Heart left ventricle (tissue), 16 donors: ENCODE data around the gene RTTN. TPM values are rescaled to one million over a fixed set of nuclear protein-coding genes. Genes with fewer than 3 reads are reported as not detected.

Source experiments
- ATAC-seq, 4 donors: fragments of 200-7000 bp; cut with Tn5 transposase; one replicate each; pipeline ENCODE4 v1.9.1; 2020 to 2022; ENCODE audit warnings: moderate library complexity in 4 of 4, mild to moderate bottlenecking in 3 of 4, moderate number of reproducible peaks in 1 of 4
- DNase-seq, 5 donors: peaks; one replicate each; pipeline ENCODE4 v3.0.0-alpha.2; 2020
- H3K27ac ChIP-seq, 12 donors: fragments of 200-600 bp; sonication (generic) in 4 of 12; one replicate each; pipeline versions ENCODE4 v1.5.0 to v1.8.0; 2016 to 2022; ENCODE audit warnings: mild to moderate bottlenecking in 2 of 12
- H3K27me3 ChIP-seq, 9 donors: fragments of 200-600 bp; sonication (generic) in 2 of 9; one replicate each; pipeline versions ENCODE4 v1.5.1 to v1.8.0; 2016 to 2022; ENCODE audit warnings: mild to moderate bottlenecking in 3 of 9
- H3K36me3 ChIP-seq, 9 donors: fragments of 200-600 bp; sonication (generic) in 2 of 9; one replicate each; pipeline versions ENCODE4 v1.5.0 to v1.8.0; 2018 to 2022; ENCODE audit warnings: mild to moderate bottlenecking in 2 of 9
- H3K4me1 ChIP-seq, 12 donors: fragments of 200-600 bp; sonication (generic) in 4 of 12; one replicate each; pipeline versions ENCODE4 v1.5.0 to v1.8.0; 2016 to 2022; ENCODE audit warnings: mild to moderate bottlenecking in 3 of 12
- H3K4me3 ChIP-seq, 12 donors: fragments of 200-600 bp; sonication (generic) in 4 of 12; one replicate each; pipeline versions ENCODE4 v1.5.0 to v1.8.0; 2017 to 2022; ENCODE audit warnings: mild to moderate bottlenecking in 9 of 12, moderate library complexity in 4 of 12
- H3K9me3 ChIP-seq, 12 donors: fragments of 200-600 bp; sonication (generic) in 4 of 12; one replicate each; pipeline versions ENCODE4 v1.5.0 to v1.8.0; 2016 to 2022; ENCODE audit warnings: mild to moderate bottlenecking in 1 of 12
- POLR2A ChIP-seq, 2 donors: fragments of 450-650 bp; IDR thresholded peaks; one replicate each; pipeline ENCODE4 v1.6.1; 2017; ENCODE audit warnings: antibody characterized with exemption in 2 of 2, mild to moderate bottlenecking in 2 of 2, moderate library complexity in 2 of 2
- WGBS, 4 donors: extraction: QIAGEN DNeasy Blood & Tissue Kit in 2 of 4; methylation state at CpG; one replicate each; pipeline versions ENCODE4 v1.1.5 to v1.1.7; 2013 to 2018; 5-methylcytosine and 5-hydroxymethylcytosine counted together
- intact Hi-C, 10 donors: fragments of 100-400 bp; cut with DNase I; formaldehyde crosslinking; loops; one replicate each; pipeline versions ENCODE4 v1.11.1 to v1.14.2; 2022
- polyA plus RNA-seq, 2 donors: library from polyadenylated mRNA; stranded (reverse); fragments of 200-250 nt; gene quantifications; one replicate each; pipeline ENCODE4 v1.2.3, GENCODE V29; 2013
- total RNA-seq, 9 donors: library from RNA; depleted of rRNA in 2 of 9; stranded (reverse); fragments of >200 nt in 2 of 9; fragmentation: NEBNext Ultra II Directional in 3 of 9; extraction: Animal tissue kit (Norgen Biotek cat#: 25700) in 3 of 9; gene quantifications; one replicate each; pipeline versions ENCODE4 v1.1.0 to v1.2.4, GENCODE V29; 2016 to 2023
- TF ChIP-seq, protein P1 (sequence below), 12 donors: fragments of 200-600 bp; sonication (generic) in 4 of 12; IDR thresholded peaks; one replicate each; pipeline versions ENCODE4 v1.5.0 to v1.8.0; 2018 to 2022; ENCODE audit warnings: antibody characterized with exemption in 12 of 12, mild to moderate bottlenecking in 5 of 12
- donor health status: ischemic (EF 13 %, LVEDD 7.1; RV severe dilation, severe dysfunction).
- donor health status: healthy with polysubstance abuse.
- donor health status: DM: no; HTN: yes; CAD: no.
- donor health status: DM: no; HTN: no; CAD: no.
- donor health status: ischemic (EF 25% LVEDD 6.9; RV normal size, moderate dysfunction).
- donor health status: ischemic (EF 25% LVEDD 5.7; RV mildly dilated, moderate dysfunction).
- donor health status: healthy.
- donor health status: DM: yes; HTN: yes; CAD: no.
- donor health status: ischemic (EF 35%, LVEDD 5.7; RV mildly dilated, moderate dysfunction).
- donor health status: nonischemic (EF 11% LVEDD 7.7; RV severe dilation, severe dysfunction).
- donor health status: DM: yes; HTN: yes; CAD: no.
- donor health status: PGD.
- donor health status: ischemic (EF 29% LVEDD 5.4; RV normal size, mild dysfunction).
- donor health status: nonischemic (EF 23%, LVEDD 6.1; RV moderate dilation, normal function).

The RTTN gene
- total and polyA plus RNA-seq, 11 donors = 5.8 to 14.3 (median 8.1) TPM

DNA sequence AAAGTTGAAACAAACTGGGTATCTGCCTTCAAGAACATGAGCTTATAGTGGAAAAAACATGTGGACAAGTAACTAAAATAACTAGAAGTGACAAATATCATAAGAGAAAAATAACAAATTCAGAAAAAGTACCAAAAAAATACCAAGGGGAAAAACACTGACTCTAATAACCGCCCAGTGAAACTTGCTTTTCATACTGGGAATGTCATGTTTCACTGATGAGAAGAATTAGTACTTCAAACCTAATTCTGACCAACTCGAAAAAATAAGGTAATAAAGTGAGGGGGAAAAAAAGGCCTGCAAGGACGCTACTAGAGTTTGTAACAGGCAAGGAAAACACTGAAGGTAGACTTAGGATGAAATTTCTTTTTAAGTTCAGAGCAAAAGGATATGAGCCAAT is 83.6 kb downstream of the RTTN start:
- Histone ChIP-seq H3K27ac (no peak overlapping the region), H3K4me3 (no peak overlapping the region), H3K4me1 (no peaks in the 10 kb centered on the region), H3K27me3 (no peaks in the 10 kb centered on the region), H3K9me3 (peaks cover 0 to 15% (median 0%) of the 10 kb centered on the region in 12 donors), H3K36me3 (peaks cover 0 to 46% (median 9%) of the 10 kb centered on the region in 9 donors)
- WGBS, 4 donors = 95 to 97% (median 96%) methylated on average over 3 of the region's 3 CpGs
- TF ChIP-seq, protein P1, sequence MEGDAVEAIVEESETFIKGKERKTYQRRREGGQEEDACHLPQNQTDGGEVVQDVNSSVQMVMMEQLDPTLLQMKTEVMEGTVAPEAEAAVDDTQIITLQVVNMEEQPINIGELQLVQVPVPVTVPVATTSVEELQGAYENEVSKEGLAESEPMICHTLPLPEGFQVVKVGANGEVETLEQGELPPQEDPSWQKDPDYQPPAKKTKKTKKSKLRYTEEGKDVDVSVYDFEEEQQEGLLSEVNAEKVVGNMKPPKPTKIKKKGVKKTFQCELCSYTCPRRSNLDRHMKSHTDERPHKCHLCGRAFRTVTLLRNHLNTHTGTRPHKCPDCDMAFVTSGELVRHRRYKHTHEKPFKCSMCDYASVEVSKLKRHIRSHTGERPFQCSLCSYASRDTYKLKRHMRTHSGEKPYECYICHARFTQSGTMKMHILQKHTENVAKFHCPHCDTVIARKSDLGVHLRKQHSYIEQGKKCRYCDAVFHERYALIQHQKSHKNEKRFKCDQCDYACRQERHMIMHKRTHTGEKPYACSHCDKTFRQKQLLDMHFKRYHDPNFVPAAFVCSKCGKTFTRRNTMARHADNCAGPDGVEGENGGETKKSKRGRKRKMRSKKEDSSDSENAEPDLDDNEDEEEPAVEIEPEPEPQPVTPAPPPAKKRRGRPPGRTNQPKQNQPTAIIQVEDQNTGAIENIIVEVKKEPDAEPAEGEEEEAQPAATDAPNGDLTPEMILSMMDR (IDR thresholded peaks at IDR 0.05) = no peak
- TF ChIP-seq POLR2A (IDR thresholded peaks at IDR 0.05) = no peak
- intact Hi-C loops = no loop called here
- ATAC-seq (no peak), DNase-seq (no peak)

DNA sequence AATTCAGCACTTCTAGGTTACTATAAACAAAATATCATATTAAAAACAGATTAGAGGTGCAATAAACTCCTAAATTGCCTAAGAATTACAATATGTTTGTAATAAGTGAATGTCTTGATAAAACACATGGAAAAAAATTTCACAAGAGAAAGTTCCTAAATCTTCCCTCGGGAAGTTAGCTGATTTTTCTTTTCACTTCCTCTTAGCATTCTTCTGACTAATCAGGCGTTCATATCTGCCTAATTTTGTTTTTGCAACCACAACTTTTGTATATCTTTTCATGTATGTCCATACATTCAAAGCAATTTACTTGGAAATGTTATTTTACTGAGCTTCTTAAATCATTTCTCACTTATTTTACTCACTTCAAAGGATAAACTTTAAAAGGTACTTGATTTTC is 88.5 kb downstream of the RTTN start:
- Histone ChIP-seq H3K27ac (no peak overlapping the region), H3K4me1 (no peaks in the 10 kb centered on the region), H3K36me3 (peaks cover 0 to 32% (median 7%) of the 10 kb centered on the region in 9 donors), H3K9me3 (peaks cover 0 to 15% (median 0%) of the 10 kb centered on the region in 12 donors), H3K27me3 (no peaks in the 10 kb centered on the region), H3K4me3 (no peak overlapping the region)
- DNase-seq = no peak
- no peak for ATAC-seq
- TF ChIP-seq, protein P1 (IDR thresholded peaks at IDR 0.05) = no peak
- TF ChIP-seq POLR2A (IDR thresholded peaks at IDR 0.05) = no peak
- intact Hi-C loops = no loop called here
- WGBS, 4 donors = 66 to 81% (median 67%) methylated on average over 2 of the region's 2 CpGs

DNA sequence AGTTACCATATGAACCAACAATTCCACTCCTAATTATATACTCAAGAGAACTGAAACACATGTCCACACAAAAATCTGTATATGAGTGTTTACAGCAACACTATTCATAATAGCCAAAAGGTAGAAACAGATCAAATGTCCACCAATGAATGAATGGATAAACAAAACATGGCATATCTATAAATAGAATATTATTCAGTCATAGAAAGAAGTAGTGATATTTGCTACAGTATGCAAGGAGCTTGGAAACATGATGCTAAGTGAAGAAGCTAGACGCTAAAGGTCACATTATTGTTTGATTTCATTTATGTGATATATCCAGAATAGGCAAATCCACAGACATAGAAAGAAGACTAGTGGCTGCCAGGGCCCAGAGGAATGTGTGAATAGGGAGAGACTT is 92.0 kb downstream of the RTTN start:
- WGBS, 4 donors = 85 to 98% (median 93%) methylated on average over 1 of the region's 1 CpG
- H3K36me3 ChIP-seq = peaks cover 0 to 32% (median 15%) of the 10 kb centered on the region in 9 donors
- ATAC-seq = no peak
- H3K27me3 ChIP-seq = no peaks in the 10 kb centered on the region
- no peak for TF ChIP-seq POLR2A (IDR thresholded peaks at IDR 0.05)
- TF ChIP-seq, protein P1 (IDR thresholded peaks at IDR 0.05) = no peak
- no peak overlapping the region for H3K4me3 ChIP-seq
- DNase-seq = no peak
- H3K27ac ChIP-seq = no peak overlapping the region
- H3K9me3 ChIP-seq = peaks cover 0 to 4% (median 0%) of the 10 kb centered on the region in 12 donors
- no peaks in the 10 kb centered on the region for H3K4me1 ChIP-seq
- intact Hi-C loops = no loop called here

DNA sequence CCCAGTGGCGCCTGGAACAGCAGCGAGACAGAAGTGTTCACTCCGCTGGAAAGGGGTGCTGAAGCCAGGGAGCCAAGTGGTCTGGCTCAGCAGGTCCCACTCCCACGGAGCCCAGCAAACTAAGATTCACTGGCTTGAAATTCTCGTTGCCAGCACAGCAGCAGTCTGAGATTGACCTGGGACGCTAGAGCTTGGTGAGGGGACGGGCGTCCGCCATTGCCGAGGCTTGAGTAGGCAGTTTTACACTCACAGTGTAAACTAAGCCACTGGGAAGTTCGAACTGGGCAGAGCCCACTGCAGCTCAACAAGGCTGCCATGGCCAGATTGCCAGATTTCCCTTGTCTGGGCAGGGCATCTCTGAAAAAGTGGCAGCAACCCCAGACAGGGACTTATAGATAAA is 94.8 kb downstream of the RTTN start:
- no peak for DNase-seq

More for the DNA sequence above, 94.8 kb downstream of the RTTN start:
- no peak for TF ChIP-seq POLR2A (IDR thresholded peaks at IDR 0.05)
- TF ChIP-seq, protein P1 (IDR thresholded peaks at IDR 0.05) = no peak
- WGBS, 4 donors = 94 to 98% (median 98%) methylated on average over 11 of the region's 11 CpGs
- no peaks in the 10 kb centered on the region for H3K27me3 ChIP-seq
- H3K4me1 ChIP-seq = no peaks in the 10 kb centered on the region
- H3K36me3 ChIP-seq = peaks cover 0 to 54% (median 27%) of the 10 kb centered on the region in 9 donors
- ATAC-seq = no peak
- H3K4me3 ChIP-seq = no peak overlapping the region
- no peak overlapping the region for H3K27ac ChIP-seq
- no peaks in the 10 kb centered on the region for H3K9me3 ChIP-seq
- intact Hi-C loops = no loop called here
